HG03135 (cell line): ENCODE results near the gene MS4A5.
A peak's percentile ranks its signal among the peaks of the same experiment; 100 is the strongest.
"Not testable (repeated sequence)": the region's sequence is repeated elsewhere in the genome, so short reads cannot be mapped to it uniquely, and the experiment has no call there.

ENCODE experiments used
- ATAC-seq: cut with Tn5 transposase; IDR thresholded peaks from one replicate; pipeline ENCODE4 v1.9.1; 2021; ENCODE audit warnings: mild to moderate bottlenecking, moderate library complexity; ENCODE audit not compliant: unreplicated experiment

MS4A5 gene

GRCh38 chr11:60429272-60429671 lies at the start of gene MS4A5:
Gene MS4A5 (plus strand): TSS chr11:60429572. CDS start chr11:60429675, 103 bp downstream.
- no peak for ATAC-seq

DNA sequence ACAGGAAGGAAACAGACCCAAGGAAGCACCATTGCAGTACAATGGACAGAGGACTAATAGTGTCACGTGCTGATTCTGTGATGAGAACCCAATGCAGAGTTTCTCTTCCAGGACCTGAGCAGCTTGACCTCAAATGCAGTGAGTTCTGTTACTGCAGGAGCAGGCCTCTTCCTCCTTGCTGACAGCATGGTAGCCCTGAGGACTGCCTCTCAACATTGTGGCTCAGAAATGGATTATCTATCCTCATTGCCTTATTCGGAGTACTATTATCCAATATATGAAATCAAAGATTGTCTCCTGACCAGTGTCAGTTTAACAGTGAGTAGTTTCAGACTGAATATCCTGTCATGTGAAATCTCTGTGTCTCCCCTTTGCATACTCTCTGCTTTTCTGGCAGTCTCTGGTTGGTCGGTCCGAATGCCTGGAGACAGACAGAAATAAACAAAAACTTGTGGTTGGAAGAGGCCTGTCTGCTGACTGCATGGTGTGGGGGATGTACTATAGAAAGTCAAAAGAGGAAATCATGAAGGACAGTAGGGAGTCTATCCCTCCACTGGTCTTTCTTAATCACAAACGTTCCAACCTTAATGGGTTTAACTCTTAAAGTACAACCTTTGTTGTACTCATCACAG lies 40.0 kb upstream of the MS4A5 start:
- ATAC-seq, result peak; percentile 93

GRCh38 chr11:60390419-60390818 lies 39.0 kb upstream of the MS4A5 start:
- no peak for ATAC-seq

DNA sequence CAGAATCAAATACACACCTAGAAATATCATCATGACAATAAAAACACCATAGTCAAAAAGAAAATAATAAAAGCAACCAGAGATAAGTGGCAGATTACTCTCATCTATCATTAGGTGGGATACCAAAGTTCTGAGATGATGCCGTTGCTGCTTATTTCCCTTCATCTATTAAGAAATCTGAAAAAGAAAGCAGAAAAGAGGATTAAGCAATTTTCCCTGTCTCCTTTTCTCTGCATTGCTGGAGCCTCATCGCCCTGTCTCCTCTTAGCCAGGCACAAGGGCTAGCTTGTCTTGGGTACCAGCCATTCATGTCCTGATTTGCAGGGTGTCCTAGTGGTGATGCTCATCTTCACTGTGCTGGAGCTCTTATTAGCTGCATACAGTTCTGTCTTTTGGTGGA lies 37.0 kb upstream of the MS4A5 start:
- no peak for ATAC-seq

GRCh38 chr11:60393016-60393415 lies 36.4 kb upstream of the MS4A5 start:
- ATAC-seq, result no peak

- ATAC-seq, result no peak
Measured at GRCh38 chr11:60394666-60395380, 34.5 kb upstream of the MS4A5 start.

GRCh38 chr11:60396382-60396781 lies 33.0 kb upstream of the MS4A5 start, which contains the start of gene MS4A14:
Gene MS4A14 (plus strand): TSS chr11:60396459. CDS start chr11:60396579, 120 bp downstream.
- no peak for ATAC-seq

- no peak for ATAC-seq
Measured at GRCh38 chr11:60396799-60397198, 32.6 kb upstream of the MS4A5 start.

DNA sequence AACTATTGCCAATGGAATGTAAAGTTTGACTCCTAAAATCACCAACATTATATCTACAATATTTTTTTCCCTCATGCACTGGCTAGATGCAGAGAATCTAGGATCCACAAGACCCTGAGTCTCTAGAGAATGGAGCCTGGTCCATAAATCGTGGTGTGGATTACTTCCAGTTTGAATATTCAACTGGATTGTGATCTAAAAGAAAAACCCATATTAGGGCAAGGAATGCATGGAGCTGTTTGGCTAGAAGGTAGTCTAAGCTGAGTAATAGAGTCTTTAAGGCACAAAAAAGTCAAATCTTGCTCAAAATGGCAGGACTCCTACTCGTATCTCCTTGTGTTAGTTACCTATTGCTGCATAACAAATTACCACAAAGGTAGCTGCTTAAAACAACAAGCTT lies 9.4 kb upstream of the MS4A5 start:
- no peak for ATAC-seq

GRCh38 chr11:60422609-60423008 lies 6.8 kb upstream of the MS4A5 start:
- no peak for ATAC-seq

DNA sequence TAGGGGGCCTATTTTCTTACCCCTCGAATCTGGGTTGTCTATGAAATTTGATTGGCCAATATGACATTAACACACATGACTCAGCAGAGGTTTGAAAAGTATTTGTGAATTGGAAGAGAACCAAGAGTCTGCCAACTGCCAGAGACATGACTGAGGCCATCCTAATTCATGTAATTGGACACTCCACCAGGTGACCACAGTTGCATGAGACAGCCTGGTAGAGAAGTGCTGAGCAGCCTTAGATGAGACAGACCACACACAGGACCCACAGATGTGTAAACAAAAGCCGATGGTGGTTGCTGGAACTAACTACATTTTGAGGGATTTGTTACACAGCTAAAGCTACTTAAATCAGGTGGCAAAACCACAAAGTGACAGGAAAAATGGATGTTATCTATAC lies 855 bp upstream of the MS4A5 start:
- ATAC-seq, result no peak

DNA sequence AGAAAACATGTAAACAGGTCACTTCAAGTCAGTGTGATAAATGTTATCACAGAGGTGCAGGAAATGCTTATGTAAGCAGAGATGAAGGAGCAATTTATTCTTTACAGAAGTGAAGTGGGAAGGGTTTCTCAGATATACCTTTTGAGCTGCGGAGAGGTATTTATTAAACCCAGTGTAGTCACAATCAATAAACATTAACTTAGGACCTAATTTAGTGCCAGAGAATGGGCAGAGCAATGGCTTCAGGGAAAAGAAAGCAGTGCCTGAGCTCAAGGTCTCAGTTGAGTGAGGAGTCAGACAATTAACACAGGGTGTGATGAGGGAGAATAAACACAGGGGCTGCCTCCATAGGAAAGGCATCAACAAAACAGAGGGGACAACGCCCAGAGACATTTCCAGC lies 1.9 kb downstream of the MS4A5 start:
- no peak for ATAC-seq

DNA sequence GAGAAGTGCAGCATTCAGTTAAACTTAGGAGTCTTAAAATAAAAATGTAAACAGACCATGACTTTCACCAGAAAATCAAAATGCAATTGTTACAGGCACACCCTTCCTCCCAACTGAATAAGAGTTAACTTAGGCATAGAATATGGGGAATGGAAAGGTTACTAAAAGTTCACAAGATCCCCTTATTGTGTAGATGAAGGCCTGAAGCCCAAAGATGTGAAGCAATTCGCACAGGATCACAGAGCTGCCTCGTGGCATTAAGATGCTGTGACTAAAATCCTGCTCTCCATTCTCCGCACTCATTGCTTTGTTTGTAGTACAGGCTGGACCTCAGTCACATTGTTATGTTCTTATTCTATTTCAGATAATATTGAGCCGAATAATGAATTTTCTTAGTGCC lies 4.0 kb downstream of the MS4A5 start:
- ATAC-seq, result no peak

GRCh38 chr11:60447070-60447469 lies 17.7 kb downstream of the MS4A5 start:
- ATAC-seq, result no peak

DNA sequence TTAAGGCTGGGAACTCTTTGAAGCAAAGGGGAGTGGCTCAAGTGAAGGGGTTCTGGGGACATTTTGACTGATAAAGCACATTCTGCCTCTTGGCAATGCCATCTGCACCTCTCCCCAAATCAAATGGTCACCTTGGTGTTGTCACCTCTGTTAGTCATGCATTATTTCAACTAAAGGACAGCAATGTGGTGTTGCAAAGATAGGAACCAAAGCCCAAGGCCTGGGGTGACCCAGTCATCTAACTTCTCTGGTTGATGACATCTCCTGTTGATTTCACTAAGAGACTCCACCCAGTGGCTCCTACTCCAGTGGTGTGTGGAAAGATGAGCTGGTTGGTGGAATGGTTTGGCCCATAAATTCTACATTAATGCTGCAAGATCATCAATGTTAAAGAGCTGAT lies 18.5 kb downstream of the MS4A5 start:
- no peak for ATAC-seq

GRCh38 chr11:60451185-60451584 lies 21.8 kb downstream of the MS4A5 start:
- ATAC-seq, result not testable (repeated sequence)

GRCh38 chr11:60454212-60454611 lies 24.8 kb downstream of the MS4A5 start:
- ATAC-seq, result no peak

GRCh38 chr11:60455531-60456042 lies 26.2 kb downstream of the MS4A5 start, which contains the start of gene MS4A1:
Gene MS4A1 (plus strand): TSS chr11:60455847. CDS start chr11:60462375, 6,528 bp downstream.
- ATAC-seq, result peak; percentile 84

DNA sequence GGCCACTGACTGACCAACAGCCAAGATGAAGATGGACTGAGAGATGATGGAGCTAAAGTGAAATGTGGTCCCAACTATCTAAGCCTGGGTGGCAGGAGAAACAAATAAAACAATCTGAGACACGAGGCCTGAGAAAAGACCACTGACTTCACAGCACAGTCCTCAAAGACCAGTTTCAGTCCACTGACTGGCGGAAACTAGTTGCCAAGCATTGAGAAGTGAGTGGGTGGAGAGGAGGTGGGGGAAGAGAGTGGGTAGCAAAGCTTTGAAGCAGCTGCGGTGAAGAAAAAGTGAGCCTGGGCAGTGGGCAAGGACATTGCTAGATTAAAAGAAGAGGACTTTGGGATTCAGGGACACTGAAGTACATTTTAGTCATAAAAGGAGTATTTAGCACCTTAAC lies 28.2 kb downstream of the MS4A5 start:
- ATAC-seq, result peak; percentile 40

DNA sequence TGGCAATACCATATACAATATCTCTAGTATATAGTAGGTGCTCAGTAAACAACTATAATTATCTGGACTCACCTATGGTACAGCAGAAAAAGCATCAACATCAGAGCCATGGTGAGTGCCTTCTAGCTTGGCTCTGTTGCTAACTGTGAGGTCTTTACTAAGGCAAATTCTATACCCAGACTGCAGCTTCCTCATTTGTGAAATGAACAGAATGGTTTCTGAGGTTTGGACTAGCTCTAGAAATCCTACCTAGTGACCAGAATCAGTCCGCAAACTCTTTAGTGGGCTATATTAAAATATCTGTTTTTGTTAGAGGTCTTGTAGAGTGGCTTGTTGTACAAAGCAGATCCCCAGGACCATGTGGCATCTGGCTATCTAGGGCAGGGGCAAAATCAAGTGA lies 30.0 kb downstream of the MS4A5 start:
- no peak for ATAC-seq

DNA sequence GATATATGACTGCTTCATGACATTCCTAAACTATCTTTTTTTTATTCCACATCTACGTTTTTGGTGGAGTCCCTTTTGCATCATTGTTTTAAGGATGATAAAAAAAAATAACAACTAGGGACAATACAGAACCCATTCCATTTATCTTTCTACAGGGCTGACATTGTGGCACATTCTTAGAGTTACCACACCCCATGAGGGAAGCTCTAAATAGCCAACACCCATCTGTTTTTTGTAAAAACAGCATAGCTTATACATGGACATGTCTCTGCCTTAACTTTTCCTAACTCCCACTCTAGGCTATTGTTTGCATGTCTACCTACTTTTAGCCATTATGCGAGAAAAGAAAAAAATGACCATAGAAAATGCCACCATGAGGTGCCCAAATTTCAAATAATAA lies 39.5 kb downstream of the MS4A5 start:
- ATAC-seq, result no peak

DNA sequence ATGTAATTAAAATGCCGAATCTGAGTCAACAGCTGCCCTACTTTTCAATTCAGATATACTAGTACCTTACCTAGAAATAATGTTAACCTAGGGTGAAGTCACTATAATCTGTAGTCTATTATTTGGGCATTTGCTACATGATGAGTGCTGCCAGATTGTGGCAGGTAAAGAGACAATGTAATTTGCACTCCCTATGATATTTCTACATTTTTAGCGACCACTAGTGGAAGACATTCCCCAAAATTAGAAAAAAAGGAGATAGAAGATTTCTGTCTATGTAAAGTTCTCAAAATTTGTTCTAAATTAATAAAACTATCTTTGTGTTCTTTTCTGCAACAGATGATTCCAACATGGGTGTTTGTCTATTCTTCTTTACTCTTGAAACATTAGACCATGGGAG lies 40.4 kb downstream of the MS4A5 start:
- ATAC-seq, result no peak
